ENCODE measurements around the gene CLBA1. TPM values are rescaled to one million over a fixed set of nuclear protein-coding genes. Genes with fewer than 3 reads are reported as not detected.
"Not testable (repeated sequence)": the region's sequence is repeated elsewhere in the genome, so short reads cannot be mapped to it uniquely, and the experiment has no call there.

The CLBA1 gene
- total and polyA plus RNA-seq, 9 donors, result 3.5 to 7.1 (median 4.5) TPM

GRCh38 chr14:104947881-104948735 lies 37.5 kb upstream of the CLBA1 start:
- not testable (repeated sequence) for H3K4me1 ChIP-seq (ENCODE audit: control insufficient read depth, insufficient read depth, low read length); H3K9me3 ChIP-seq (replicated peaks; ENCODE audit: control insufficient read depth, low read depth, low read length); DNase-seq; H3K27me3 ChIP-seq (ENCODE audit: control insufficient read depth, insufficient read depth, low read length); H3K27ac ChIP-seq (ENCODE audit: low read length); H3K4me3 ChIP-seq (ENCODE audit: low read length); H3K36me3 ChIP-seq (ENCODE audit: control insufficient read depth, insufficient read depth, low read length)
- WGBS (ENCODE audit: insufficient coverage), result 91% methylated on average over 35 of the region's 35 CpGs

- H3K4me1 ChIP-seq (ENCODE audit: control insufficient read depth, insufficient read depth, low read length), result no peaks in the 10 kb centered on the region
- H3K4me3 ChIP-seq (ENCODE audit: low read length), result no peak overlapping the region
- no peak overlapping the region for H3K27ac ChIP-seq (ENCODE audit: low read length)
- 92% methylated on average over 6 of the region's 11 CpGs for WGBS (ENCODE audit: insufficient coverage)
- H3K9me3 ChIP-seq (replicated peaks; ENCODE audit: control insufficient read depth, low read depth, low read length), result no peaks in the 10 kb centered on the region
- DNase-seq, result no peak
- no peaks in the 10 kb centered on the region for H3K36me3 ChIP-seq (ENCODE audit: control insufficient read depth, insufficient read depth, low read length)
- no peaks in the 10 kb centered on the region for H3K27me3 ChIP-seq (ENCODE audit: control insufficient read depth, insufficient read depth, low read length)
Observed at GRCh38 chr14:104948736-104949031, 36.9 kb upstream of the CLBA1 start.

GRCh38 chr14:104949406-104949955 lies 36.1 kb upstream of the CLBA1 start:
- not testable (repeated sequence) for H3K27ac ChIP-seq (ENCODE audit: low read length); H3K36me3 ChIP-seq (ENCODE audit: control insufficient read depth, insufficient read depth, low read length); H3K9me3 ChIP-seq (replicated peaks; ENCODE audit: control insufficient read depth, low read depth, low read length); H3K4me3 ChIP-seq (ENCODE audit: low read length); H3K27me3 ChIP-seq (ENCODE audit: control insufficient read depth, insufficient read depth, low read length); DNase-seq; H3K4me1 ChIP-seq (ENCODE audit: control insufficient read depth, insufficient read depth, low read length)
- 93% methylated on average over 11 of the region's 24 CpGs for WGBS (ENCODE audit: insufficient coverage)

- no peaks in the 10 kb centered on the region for H3K36me3 ChIP-seq (ENCODE audit: control insufficient read depth, insufficient read depth, low read length)
- WGBS (ENCODE audit: insufficient coverage), result 96% methylated on average over 10 of the region's 17 CpGs
- H3K4me1 ChIP-seq (ENCODE audit: control insufficient read depth, insufficient read depth, low read length), result no peaks in the 10 kb centered on the region
- no peak for DNase-seq
- H3K4me3 ChIP-seq (ENCODE audit: low read length), result no peak overlapping the region
- no peaks in the 10 kb centered on the region for H3K27me3 ChIP-seq (ENCODE audit: control insufficient read depth, insufficient read depth, low read length)
- no peaks in the 10 kb centered on the region for H3K9me3 ChIP-seq (replicated peaks; ENCODE audit: control insufficient read depth, low read depth, low read length)
- no peak overlapping the region for H3K27ac ChIP-seq (ENCODE audit: low read length)
Observed at GRCh38 chr14:104950021-104950420, 35.6 kb upstream of the CLBA1 start.

- H3K27me3 ChIP-seq (ENCODE audit: control insufficient read depth, insufficient read depth, low read length); H3K4me3 ChIP-seq (ENCODE audit: low read length); H3K9me3 ChIP-seq (replicated peaks; ENCODE audit: control insufficient read depth, low read depth, low read length); H3K27ac ChIP-seq (ENCODE audit: low read length); DNase-seq; H3K36me3 ChIP-seq (ENCODE audit: control insufficient read depth, insufficient read depth, low read length); H3K4me1 ChIP-seq (ENCODE audit: control insufficient read depth, insufficient read depth, low read length): not testable (repeated sequence)
- no CpG with 5 or more reads among the region's 15 CpGs for WGBS (ENCODE audit: insufficient coverage)
Observed at GRCh38 chr14:104950701-104951100, 34.9 kb upstream of the CLBA1 start.

GRCh38 chr14:104951863-104952657 lies 33.5 kb upstream of the CLBA1 start:
- WGBS (ENCODE audit: insufficient coverage), result 90% methylated on average over 28 of the region's 28 CpGs
- H3K36me3 ChIP-seq (ENCODE audit: control insufficient read depth, insufficient read depth, low read length), result peaks cover 13% of the 10 kb centered on the region
- H3K27ac ChIP-seq (ENCODE audit: low read length); H3K27me3 ChIP-seq (ENCODE audit: control insufficient read depth, insufficient read depth, low read length); H3K4me1 ChIP-seq (ENCODE audit: control insufficient read depth, insufficient read depth, low read length); H3K4me3 ChIP-seq (ENCODE audit: low read length); H3K9me3 ChIP-seq (replicated peaks; ENCODE audit: control insufficient read depth, low read depth, low read length); DNase-seq: not testable (repeated sequence)

GRCh38 chr14:104953097-104953496 lies 32.5 kb upstream of the CLBA1 start:
- Histone ChIP-seq H3K36me3 (ENCODE audit: control insufficient read depth, insufficient read depth, low read length) (peaks cover 14% of the 10 kb centered on the region), H3K4me3 (ENCODE audit: low read length) (no peak overlapping the region), H3K27me3 (ENCODE audit: control insufficient read depth, insufficient read depth, low read length) (peaks cover 2% of the 10 kb centered on the region), H3K4me1 (ENCODE audit: control insufficient read depth, insufficient read depth, low read length) (peaks cover 8% of the 10 kb centered on the region), H3K27ac (ENCODE audit: low read length) (no peak overlapping the region), H3K9me3 (replicated peaks; ENCODE audit: control insufficient read depth, low read depth, low read length) (no peaks in the 10 kb centered on the region)
- 88% methylated on average over 11 of the region's 13 CpGs for WGBS (ENCODE audit: insufficient coverage)
- no peak for DNase-seq

GRCh38 chr14:104953896-104954656 lies 31.5 kb upstream of the CLBA1 start:
- Histone ChIP-seq H3K4me3 (ENCODE audit: low read length) (no peak overlapping the region), H3K36me3 (ENCODE audit: control insufficient read depth, insufficient read depth, low read length) (peaks cover 14% of the 10 kb centered on the region), H3K9me3 (replicated peaks; ENCODE audit: control insufficient read depth, low read depth, low read length) (no peaks in the 10 kb centered on the region), H3K27me3 (ENCODE audit: control insufficient read depth, insufficient read depth, low read length) (peaks cover 2% of the 10 kb centered on the region), H3K4me1 (ENCODE audit: control insufficient read depth, insufficient read depth, low read length) (peaks cover 8% of the 10 kb centered on the region), H3K27ac (ENCODE audit: low read length) (no peak overlapping the region)
- WGBS (ENCODE audit: insufficient coverage), result 87% methylated on average over 24 of the region's 26 CpGs
- no peak for DNase-seq

- DNase-seq, result no peak
- no peak overlapping the region for H3K4me3 ChIP-seq (ENCODE audit: low read length)
- peaks cover 2% of the 10 kb centered on the region for H3K27me3 ChIP-seq (ENCODE audit: control insufficient read depth, insufficient read depth, low read length)
- no peak overlapping the region for H3K27ac ChIP-seq (ENCODE audit: low read length)
- peaks cover 8% of the 10 kb centered on the region for H3K4me1 ChIP-seq (ENCODE audit: control insufficient read depth, insufficient read depth, low read length)
- peaks cover 14% of the 10 kb centered on the region for H3K36me3 ChIP-seq (ENCODE audit: control insufficient read depth, insufficient read depth, low read length)
- H3K9me3 ChIP-seq (replicated peaks; ENCODE audit: control insufficient read depth, low read depth, low read length), result no peaks in the 10 kb centered on the region
- 79% methylated on average over 3 of the region's 13 CpGs for WGBS (ENCODE audit: insufficient coverage)
Observed at GRCh38 chr14:104954746-104955395, 30.7 kb upstream of the CLBA1 start.
